Neural progenitor cell (in vitro differentiated cells): ENCODE measurements around the gene RBM14.

Experiments used
- CTCF ChIP-seq: fragments of 200-600 bp; sonication (generic); IDR thresholded peaks from 2 replicates; pipeline ENCODE4 v1.5.1; 2017; ENCODE audit warnings: antibody characterized with exemption, mild to moderate bottlenecking
- EZH2phosphoT487 ChIP-seq: fragments of 200-600 bp; sonication (generic); IDR thresholded peaks from 2 replicates; pipeline ENCODE4 v1.6.1; 2017; ENCODE audit warnings: antibody characterized with exemption

GRCh38 chr11:66641834-66642233, 25.4 kb downstream of the RBM14 start:
- TF ChIP-seq CTCF (no peak), EZH2phosphoT487 (no peak)
